GM18526 (cell line): ENCODE measurements around the gene RSPH1.

ENCODE experiments used
- POLR2A ChIP-seq: IDR thresholded peaks from 3 replicates; pipeline ENCODE4 v1.6.1; 2011; ENCODE audit not compliant: insufficient read length; ENCODE audit errors: extremely low read depth

The RSPH1 gene

DNA sequence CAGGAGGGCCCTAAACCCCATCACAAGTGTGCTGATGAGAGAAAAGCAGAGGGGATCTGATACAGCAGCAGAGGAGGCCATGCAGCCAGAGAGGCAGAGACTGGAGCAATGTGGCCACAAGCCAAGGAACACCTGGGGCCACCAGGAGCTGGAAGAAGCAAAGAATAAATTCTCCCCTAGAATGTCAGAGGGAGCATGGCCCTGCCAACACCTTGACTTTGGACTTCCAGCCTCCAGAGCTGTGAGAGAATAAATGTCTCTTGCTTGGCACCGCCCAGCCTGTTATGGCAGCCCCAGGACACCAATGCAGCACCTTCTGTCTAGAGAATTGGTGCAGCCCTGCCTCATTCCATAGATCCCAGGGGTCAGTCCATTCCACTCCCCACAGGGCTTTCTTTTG lies 67.0 kb downstream of the RSPH1 start:
- no peak for TF ChIP-seq POLR2A

DNA sequence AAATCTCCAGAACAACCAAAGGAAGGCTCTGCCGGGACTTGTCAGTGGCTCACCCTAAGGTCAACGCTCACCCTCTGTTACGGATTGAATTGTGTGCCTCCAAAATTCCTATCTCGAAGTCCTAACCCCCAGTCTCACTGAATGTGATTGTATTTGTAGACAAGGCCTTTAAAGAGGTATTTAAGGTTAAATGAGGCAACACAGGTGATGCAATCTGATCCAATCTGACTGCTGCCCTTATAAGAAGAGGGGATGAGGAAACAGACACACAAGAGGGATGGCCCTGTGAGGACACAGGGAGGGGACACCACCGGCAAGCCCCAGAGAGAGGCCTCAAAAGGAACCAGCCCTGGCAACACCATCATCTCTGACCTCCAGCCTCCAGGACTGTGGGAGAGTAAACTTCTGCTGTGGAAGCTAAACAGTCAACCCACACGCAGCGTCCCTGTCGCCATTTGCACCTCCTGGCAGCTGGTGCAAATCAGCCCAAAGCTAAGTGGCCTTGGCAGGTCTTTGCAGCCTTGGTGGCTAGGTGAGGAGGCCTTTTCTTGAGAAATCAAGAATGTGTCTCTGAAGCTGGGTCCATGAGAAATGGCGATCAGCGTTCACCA lies 68.1 kb downstream of the RSPH1 start:
- no peak for TF ChIP-seq POLR2A

DNA sequence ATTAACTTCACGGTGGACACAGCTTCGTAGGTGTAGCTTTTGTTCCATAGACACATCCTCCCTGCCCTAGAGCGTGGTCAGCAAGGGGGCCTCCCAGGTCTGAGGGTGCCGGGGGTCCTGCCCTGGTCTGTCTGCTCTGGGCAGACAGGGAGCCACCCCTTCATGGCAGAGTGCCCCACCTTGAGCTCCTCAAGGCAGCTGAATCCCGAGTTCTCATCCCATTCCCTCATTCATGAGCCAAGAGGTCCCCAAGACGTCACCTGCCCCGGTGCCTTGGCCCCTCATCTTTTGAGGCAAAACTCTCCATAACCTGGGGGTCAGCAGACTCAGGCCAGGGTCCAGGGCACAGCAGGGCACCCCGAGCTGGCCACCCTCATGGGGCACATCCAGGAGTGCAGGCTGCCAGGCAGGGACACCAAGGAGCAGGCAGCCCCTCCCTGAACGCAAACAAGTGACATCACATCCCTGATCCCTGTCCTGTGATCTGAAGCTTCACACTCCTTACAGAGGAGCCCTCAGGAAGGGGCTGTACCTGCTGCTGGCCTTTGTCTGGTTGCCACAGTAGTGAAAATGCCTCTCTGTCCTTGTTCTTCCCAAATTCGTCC lies 69.0 kb downstream of the RSPH1 start:
- no peak for TF ChIP-seq POLR2A

GRCh38 chr21:42426424-42426823 lies 69.6 kb downstream of the RSPH1 start:
- TF ChIP-seq POLR2A = no peak

DNA sequence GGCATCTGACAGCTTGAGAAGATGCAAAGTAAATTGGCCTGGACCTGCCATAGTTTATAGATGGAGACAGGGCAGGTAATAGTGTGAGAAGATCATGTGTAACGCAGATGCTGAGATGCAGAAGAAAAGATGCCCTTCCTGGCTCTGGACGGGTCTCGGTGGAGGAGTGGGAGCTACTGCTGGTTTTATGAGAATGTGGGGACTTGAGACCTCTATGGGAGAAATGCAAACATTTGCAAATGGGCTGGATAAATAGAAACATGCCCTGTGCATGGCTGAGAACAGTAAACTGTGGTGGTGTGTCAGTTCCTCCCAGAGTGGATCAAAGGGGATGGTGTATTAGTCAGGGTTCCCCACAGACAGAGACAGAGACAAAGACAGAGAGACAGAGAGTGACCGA lies 70.4 kb downstream of the RSPH1 start:
- no peak for TF ChIP-seq POLR2A

GRCh38 chr21:42424914-42425541 lies 71.0 kb downstream of the RSPH1 start:
- no peak for TF ChIP-seq POLR2A

DNA sequence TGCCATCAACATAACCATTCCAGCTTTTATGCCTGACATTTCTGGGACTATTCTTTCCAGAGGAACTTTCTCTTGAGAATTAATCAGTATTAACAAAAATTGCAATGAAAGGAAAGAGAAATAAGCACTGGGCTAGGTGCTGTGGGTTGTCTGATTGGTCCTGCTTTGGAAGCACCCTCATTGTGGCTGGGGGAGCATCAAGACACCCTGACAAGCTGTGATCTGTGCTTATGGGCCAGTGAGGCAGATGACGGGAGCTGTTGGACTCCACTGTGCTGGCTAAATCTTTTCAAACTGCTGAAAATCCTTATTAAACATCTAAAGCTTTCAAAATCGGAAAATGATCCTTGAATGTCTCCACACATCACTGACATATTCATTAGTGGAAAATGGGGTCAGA lies 72.3 kb downstream of the RSPH1 start:
- no peak for TF ChIP-seq POLR2A

DNA sequence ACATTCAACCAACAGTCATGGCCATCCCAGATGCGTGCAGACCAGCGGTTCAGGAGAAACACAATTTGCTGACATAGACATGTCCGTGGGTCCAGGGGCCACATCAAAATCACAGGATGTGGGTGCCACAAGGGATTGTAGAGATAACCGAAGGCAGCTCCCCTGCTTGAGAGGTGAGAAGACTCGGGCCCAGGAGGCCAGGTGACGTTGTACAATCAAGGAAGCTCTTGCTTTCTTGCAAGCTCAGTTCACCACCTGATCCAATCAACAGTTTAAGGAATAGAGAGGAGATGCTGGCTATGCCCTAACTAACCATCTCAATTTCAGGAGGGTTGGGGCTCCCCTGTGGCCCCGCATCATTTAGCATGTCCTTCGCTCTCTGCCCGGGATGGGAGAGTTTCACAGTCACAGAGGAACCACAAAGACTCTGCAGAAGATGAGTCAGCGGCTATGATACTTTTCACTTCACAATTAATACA lies 72.8 kb downstream of the RSPH1 start:
- no peak for TF ChIP-seq POLR2A
